Hepatocyte (in vitro differentiated cells): ENCODE data around the gene KDM4B. TPM values are rescaled to one million over a fixed set of nuclear protein-coding genes. Genes with fewer than 3 reads are reported as not detected.

Experiments used
- DNase-seq: peaks from one replicate; pipeline ENCODE4 v3.0.0-alpha.2; 2016; ENCODE audit warnings: low spot score
- H2AFZ ChIP-seq: fragments of 200-600 bp; sonication (generic); 2 replicates; pipeline ENCODE4 v1.6.0; 2016; ENCODE audit warnings: antibody characterized with exemption, mild to moderate bottlenecking
- H3K27ac ChIP-seq: fragments of 200-600 bp; sonication (generic); 2 replicates; pipeline ENCODE4 v1.5.1; 2016; ENCODE audit warnings: mild to moderate bottlenecking
- H3K27me3 ChIP-seq: fragments of 200-600 bp; sonication (generic); 2 replicates; pipeline ENCODE4 v1.6.1; 2016
- H3K36me3 ChIP-seq: fragments of 200-600 bp; sonication (generic); replicated peaks from 2 replicates; pipeline ENCODE4 v1.5.1; 2016; ENCODE audit warnings: low read depth; ENCODE audit not compliant: insufficient read depth
- H3K4me1 ChIP-seq: fragments of 200-600 bp; sonication (generic); 2 replicates; pipeline ENCODE4 v1.5.1; 2016; ENCODE audit warnings: mild to moderate bottlenecking, moderate library complexity; ENCODE audit not compliant: insufficient read depth
- H3K4me2 ChIP-seq: fragments of 200-600 bp; sonication (generic); 2 replicates; pipeline ENCODE4 v1.6.0; 2016
- H3K4me3 ChIP-seq: fragments of 200-600 bp; sonication (generic); 2 replicates; pipeline ENCODE4 v1.5.1; 2016; ENCODE audit warnings: mild to moderate bottlenecking
- H3K79me2 ChIP-seq: fragments of 200-600 bp; sonication (generic); 2 replicates; pipeline ENCODE4 v1.6.0; 2017; ENCODE audit warnings: mild to moderate bottlenecking
- H3K9me2 ChIP-seq: fragments of 200-600 bp; sonication (generic); replicated peaks from 2 replicates; pipeline ENCODE4 v1.6.0; 2017; ENCODE audit warnings: mild to moderate bottlenecking; ENCODE audit not compliant: insufficient read depth
- H3K9me3 ChIP-seq: fragments of 200-600 bp; sonication (generic); 2 replicates; pipeline ENCODE4 v1.5.1; 2016; ENCODE audit warnings: low read depth, mild to moderate bottlenecking
- H4K20me1 ChIP-seq: fragments of 200-600 bp; sonication (generic); 2 replicates; pipeline ENCODE4 v1.6.0; 2016; ENCODE audit warnings: mild to moderate bottlenecking; ENCODE audit not compliant: insufficient read depth, poor library complexity, severe bottlenecking
- EZH2 ChIP-seq: fragments of 200-600 bp; sonication (generic); IDR thresholded peaks from 2 replicates; pipeline ENCODE4 v1.6.1; 2016; ENCODE audit warnings: antibody characterized with exemption, mild to moderate bottlenecking, borderline replicate concordance
- EZH2phosphoT487 ChIP-seq: fragments of 200-600 bp; sonication (generic); IDR thresholded peaks from one replicate; pipeline ENCODE4 v1.6.1; 2018; ENCODE audit warnings: antibody characterized with exemption, mild to moderate bottlenecking, low read depth, moderate library complexity; ENCODE audit not compliant: unreplicated experiment, severe bottlenecking
- WGBS: methylation state at CpG from one replicate; pipeline ENCODE4 v1.1.6; 2016; ENCODE audit warnings: low lambda C conversion rate; ENCODE audit errors: missing lambda C conversion rate; 5-methylcytosine and 5-hydroxymethylcytosine counted together
- polyA plus RNA-seq: library from polyadenylated mRNA; unstranded; fragments of >200 nt; fragmentation: Nextera tagmentation; extraction: Ambion mirVana; gene quantifications from 2 replicates; pipeline ENCODE4 v1.2.1, GENCODE V29; 2016
- total RNA-seq: library from RNA; depleted of rRNA; stranded (reverse); fragments of >200 nt; gene quantifications from 2 replicates; pipeline ENCODE4 v1.2.3, GENCODE V29; 2014
- TF ChIP-seq, protein P1 (sequence below): fragments of 200-600 bp; sonication (generic); IDR thresholded peaks from 2 replicates; pipeline ENCODE4 v1.5.1; 2016; ENCODE audit warnings: antibody characterized with exemption, mild to moderate bottlenecking; ENCODE audit not compliant: poor library complexity

Gene KDM4B
- total and polyA plus RNA-seq, 2 experiments from 2014 or later: 22.2 to 29.6 TPM

DNA sequence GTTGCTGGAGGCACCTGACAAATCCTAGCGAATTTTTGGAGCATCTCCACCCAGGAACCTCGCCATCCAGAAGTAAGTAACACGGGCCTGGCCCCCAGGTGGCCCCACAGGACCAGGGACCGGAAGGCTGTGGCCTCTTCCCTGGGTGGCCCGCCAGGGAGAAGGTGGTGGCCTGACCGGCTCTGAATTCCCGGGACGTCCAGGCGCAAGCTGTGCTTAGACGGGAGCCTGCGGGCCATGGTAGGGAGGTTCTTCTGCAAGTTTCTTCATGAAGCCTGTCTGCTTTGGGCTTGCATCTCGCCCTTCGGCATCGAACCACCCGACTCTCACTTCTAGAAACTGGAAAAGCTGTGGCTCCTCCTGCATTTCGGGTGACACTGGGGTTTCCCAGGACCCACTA, 47.4 kb downstream of the KDM4B start:
- H2AFZ ChIP-seq: no peak overlapping the region
- TF ChIP-seq EZH2phosphoT487 (no peak), EZH2 (no peak)
- TF ChIP-seq, protein P1, sequence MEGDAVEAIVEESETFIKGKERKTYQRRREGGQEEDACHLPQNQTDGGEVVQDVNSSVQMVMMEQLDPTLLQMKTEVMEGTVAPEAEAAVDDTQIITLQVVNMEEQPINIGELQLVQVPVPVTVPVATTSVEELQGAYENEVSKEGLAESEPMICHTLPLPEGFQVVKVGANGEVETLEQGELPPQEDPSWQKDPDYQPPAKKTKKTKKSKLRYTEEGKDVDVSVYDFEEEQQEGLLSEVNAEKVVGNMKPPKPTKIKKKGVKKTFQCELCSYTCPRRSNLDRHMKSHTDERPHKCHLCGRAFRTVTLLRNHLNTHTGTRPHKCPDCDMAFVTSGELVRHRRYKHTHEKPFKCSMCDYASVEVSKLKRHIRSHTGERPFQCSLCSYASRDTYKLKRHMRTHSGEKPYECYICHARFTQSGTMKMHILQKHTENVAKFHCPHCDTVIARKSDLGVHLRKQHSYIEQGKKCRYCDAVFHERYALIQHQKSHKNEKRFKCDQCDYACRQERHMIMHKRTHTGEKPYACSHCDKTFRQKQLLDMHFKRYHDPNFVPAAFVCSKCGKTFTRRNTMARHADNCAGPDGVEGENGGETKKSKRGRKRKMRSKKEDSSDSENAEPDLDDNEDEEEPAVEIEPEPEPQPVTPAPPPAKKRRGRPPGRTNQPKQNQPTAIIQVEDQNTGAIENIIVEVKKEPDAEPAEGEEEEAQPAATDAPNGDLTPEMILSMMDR: no peak
- H3K36me3 ChIP-seq: no peaks in the 10 kb centered on the region
- no peak overlapping the region for H3K27ac ChIP-seq
- H3K4me2 ChIP-seq: no peak overlapping the region
- peaks cover 76% of the 10 kb centered on the region for H3K79me2 ChIP-seq
- 95% methylated on average over 16 of the region's 16 CpGs for WGBS
- no peak overlapping the region for H3K4me3 ChIP-seq
- DNase-seq: no peak
- H3K9me3 ChIP-seq: no peaks in the 10 kb centered on the region
- no peaks in the 10 kb centered on the region for H3K27me3 ChIP-seq
- no peaks in the 10 kb centered on the region for H3K4me1 ChIP-seq
- H4K20me1 ChIP-seq: peaks cover 42% of the 10 kb centered on the region
- no peaks in the 10 kb centered on the region for H3K9me2 ChIP-seq

DNA sequence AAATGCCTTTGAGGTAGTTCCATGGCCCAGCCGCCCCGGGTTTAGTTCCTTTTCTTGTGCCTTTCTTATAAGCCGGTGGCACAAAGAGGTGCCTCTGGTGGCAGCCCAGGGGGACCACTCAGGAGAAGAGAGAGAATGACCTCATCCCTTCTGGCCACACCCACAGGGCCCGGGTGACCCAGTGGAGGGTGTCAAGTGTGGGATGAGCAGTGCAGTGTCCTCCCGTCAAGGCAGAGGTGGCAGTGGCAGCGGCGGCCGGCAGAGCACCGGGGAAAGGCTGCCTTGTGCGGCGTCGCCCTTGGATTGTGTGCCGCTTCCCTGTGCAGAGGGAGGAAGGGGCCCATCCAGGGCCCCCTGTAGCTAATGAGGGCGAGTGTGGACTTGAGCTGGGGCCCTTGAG, 47.9 kb downstream of the KDM4B start:
- H4K20me1 ChIP-seq: peaks cover 43% of the 10 kb centered on the region

DNA sequence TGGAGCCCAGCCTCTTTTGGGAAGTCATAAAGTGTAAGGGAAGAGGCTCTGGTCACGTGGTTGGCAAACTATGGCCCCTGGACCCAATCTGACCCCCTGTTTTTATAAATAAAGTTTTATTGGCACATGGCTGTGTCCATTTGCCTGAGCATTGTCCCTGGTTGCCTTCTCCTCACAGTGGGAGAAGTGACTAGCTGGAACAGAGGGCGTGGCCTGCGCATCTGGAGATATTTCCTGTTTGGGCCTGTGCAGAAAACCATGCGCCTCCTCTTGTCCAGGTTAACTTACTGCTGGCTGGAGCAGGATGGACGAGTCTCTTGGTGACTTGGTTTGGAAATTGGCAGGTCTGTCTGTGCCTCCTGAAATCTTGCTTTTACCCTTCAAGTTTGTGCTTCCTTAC, 48.3 kb downstream of the KDM4B start:
- H3K4me2 ChIP-seq: no peak overlapping the region
- no peaks in the 10 kb centered on the region for H3K36me3 ChIP-seq
- WGBS: 96% methylated on average over 5 of the region's 5 CpGs
- H3K79me2 ChIP-seq: peaks cover 75% of the 10 kb centered on the region
- no peaks in the 10 kb centered on the region for H3K9me2 ChIP-seq
- no peak overlapping the region for H2AFZ ChIP-seq
- no peak overlapping the region for H3K27ac ChIP-seq
- TF ChIP-seq, protein P1: no peak
- TF ChIP-seq EZH2phosphoT487 (no peak), EZH2 (no peak)
- H3K9me3 ChIP-seq: no peaks in the 10 kb centered on the region
- no peak for DNase-seq
- H3K4me1 ChIP-seq: no peaks in the 10 kb centered on the region
- no peaks in the 10 kb centered on the region for H3K27me3 ChIP-seq
- no peak overlapping the region for H3K4me3 ChIP-seq
- H4K20me1 ChIP-seq: peaks cover 43% of the 10 kb centered on the region

More for the DNA sequence above, 47.9 kb downstream of the KDM4B start:
- Histone ChIP-seq H3K4me3 (no peak overlapping the region), H3K9me2 (no peaks in the 10 kb centered on the region), H3K27ac (no peak overlapping the region), H3K4me1 (no peaks in the 10 kb centered on the region), H3K27me3 (no peaks in the 10 kb centered on the region), H3K4me2 (no peak overlapping the region), H3K36me3 (no peaks in the 10 kb centered on the region), H3K9me3 (no peaks in the 10 kb centered on the region), H2AFZ (no peak overlapping the region), H3K79me2 (peaks cover 75% of the 10 kb centered on the region)
- 96% methylated on average over 14 of the region's 14 CpGs for WGBS
- TF ChIP-seq, protein P1: no peak
- TF ChIP-seq EZH2phosphoT487 (no peak), EZH2 (no peak)
- DNase-seq: no peak
